ENCODE measurements around the gene SORCS3. TPM values are rescaled to one million over a fixed set of nuclear protein-coding genes. Genes with fewer than 3 reads are reported as not detected.

The SORCS3 gene
- polyA plus RNA-seq, 1 donor from 2014 or later: 9.8 TPM

GRCh38 chr10:104806801-104807200 lies 165.7 kb downstream of the SORCS3 start:
- no peak overlapping the region for H3K4me2 ChIP-seq (ENCODE audit: low read length)

GRCh38 chr10:104807581-104808310 lies 166.7 kb downstream of the SORCS3 start:
- no peak overlapping the region for H3K4me2 ChIP-seq (ENCODE audit: low read length)
- H3K36me3 ChIP-seq (ENCODE audit: insufficient read depth, low read length): no peaks in the 10 kb centered on the region
- H3K79me2 ChIP-seq (replicated peaks; ENCODE audit: insufficient read depth, low read length): no peaks in the 10 kb centered on the region
- no peaks in the 10 kb centered on the region for H4K20me1 ChIP-seq (ENCODE audit: insufficient read depth)
- H3K9me2 ChIP-seq (ENCODE audit: insufficient read depth, low read length): no peaks in the 10 kb centered on the region
- no peak overlapping the region for H3K9ac ChIP-seq (ENCODE audit: low read length)
- H3K9me3 ChIP-seq (ENCODE audit: low read length): no peaks in the 10 kb centered on the region
- H3K27me3 ChIP-seq (ENCODE audit: insufficient read depth, low read depth, low read length): no peaks in the 10 kb centered on the region
- no peak overlapping the region for H3K4me3 ChIP-seq (ENCODE audit: low read length)
- H3K27ac ChIP-seq (ENCODE audit: low read length): no peak overlapping the region
- no peak overlapping the region for H2AFZ ChIP-seq (ENCODE audit: low read depth, low read length)
- H3F3A ChIP-seq (ENCODE audit: insufficient read depth, low read length, poor library complexity, severe bottlenecking): no peaks in the 10 kb centered on the region
- no peak for TF ChIP-seq CTCF (IDR thresholded peaks at IDR 0.05; ENCODE audit: poor library complexity, severe bottlenecking)
- no peak for TF ChIP-seq EP300 (conservative IDR thresholded peaks at IDR 0.05; ENCODE audit: poor library complexity, severe bottlenecking)
- TF ChIP-seq SMC3 (conservative IDR thresholded peaks at IDR 0.05; ENCODE audit: poor library complexity): no peak
- TF ChIP-seq MXI1 (conservative IDR thresholded peaks at IDR 0.05; ENCODE audit: poor library complexity, severe bottlenecking): no peak
- TF ChIP-seq EZH2 (IDR thresholded peaks at IDR 0.05; ENCODE audit: borderline replicate concordance, insufficient read depth, low read length, poor library complexity, severe bottlenecking): no peak
- no peak for TF ChIP-seq TAF1 (IDR thresholded peaks at IDR 0.05; ENCODE audit: low read depth)
- TF ChIP-seq POLR2AphosphoS5 (IDR thresholded peaks at IDR 0.05): no peak
- no peak for TF ChIP-seq RAD21 (conservative IDR thresholded peaks at IDR 0.05)

More at GRCh38 chr10:104806801-104807200, 165.7 kb downstream of the SORCS3 start:
- no peaks in the 10 kb centered on the region for H3K9me2 ChIP-seq (ENCODE audit: insufficient read depth, low read length)
- H2AFZ ChIP-seq (ENCODE audit: low read depth, low read length): no peak overlapping the region
- no peaks in the 10 kb centered on the region for H3K79me2 ChIP-seq (replicated peaks; ENCODE audit: insufficient read depth, low read length)
- no peaks in the 10 kb centered on the region for H3F3A ChIP-seq (ENCODE audit: insufficient read depth, low read length, poor library complexity, severe bottlenecking)
- TF ChIP-seq RAD21 (conservative IDR thresholded peaks at IDR 0.05) (no peak), CTCF (IDR thresholded peaks at IDR 0.05; ENCODE audit: poor library complexity, severe bottlenecking) (no peak), EP300 (conservative IDR thresholded peaks at IDR 0.05; ENCODE audit: poor library complexity, severe bottlenecking) (no peak), SMC3 (conservative IDR thresholded peaks at IDR 0.05; ENCODE audit: poor library complexity) (no peak), MXI1 (conservative IDR thresholded peaks at IDR 0.05; ENCODE audit: poor library complexity, severe bottlenecking) (no peak), REST (IDR thresholded peaks at IDR 0.05; ENCODE audit: borderline replicate concordance) (no peak), EZH2 (IDR thresholded peaks at IDR 0.05; ENCODE audit: borderline replicate concordance, insufficient read depth, low read length, poor library complexity, severe bottlenecking) (no peak), POLR2AphosphoS5 (IDR thresholded peaks at IDR 0.05) (no peak), TAF1 (IDR thresholded peaks at IDR 0.05; ENCODE audit: low read depth) (no peak)
- H3K9ac ChIP-seq (ENCODE audit: low read length): no peak overlapping the region
- no peak overlapping the region for H3K4me3 ChIP-seq (ENCODE audit: low read length)
- no peak overlapping the region for H3K27ac ChIP-seq (ENCODE audit: low read length)
- no peaks in the 10 kb centered on the region for H3K27me3 ChIP-seq (ENCODE audit: insufficient read depth, low read depth, low read length)
- H3K36me3 ChIP-seq (ENCODE audit: insufficient read depth, low read length): no peaks in the 10 kb centered on the region
- H4K20me1 ChIP-seq (ENCODE audit: insufficient read depth): no peaks in the 10 kb centered on the region
- no peaks in the 10 kb centered on the region for H3K9me3 ChIP-seq (ENCODE audit: low read length)
